ENCODE data around the gene DYNC1I1. TPM values are rescaled to one million over a fixed set of nuclear protein-coding genes. Genes with fewer than 3 reads are reported as not detected.

Gene DYNC1I1
- total RNA-seq, 1 donor from 2014 or later = 0.79 TPM

- H3K4me1 Mint-ChIP-seq = no peaks in the 10 kb centered on the region
- Histone ChIP-seq H3K9me3 (ENCODE audit: low read depth) (no peaks in the 10 kb centered on the region), H3K4me1 (no peaks in the 10 kb centered on the region), H3K27me3 (no peaks in the 10 kb centered on the region), H3K4me3 (no peak overlapping the region), H3K4me2 (no peak overlapping the region), H3F3A (ENCODE audit: low read depth) (no peaks in the 10 kb centered on the region), H3K36me3 (no peaks in the 10 kb centered on the region), H3K9ac (no peak overlapping the region), H2AFZ (replicated peaks) (no peak overlapping the region), H3K79me2 (ENCODE audit: low read depth) (no peaks in the 10 kb centered on the region), H3K27ac (no peak overlapping the region), H4K20me1 (ENCODE audit: low read depth) (no peaks in the 10 kb centered on the region)
- no peak overlapping the region for H3K27ac Mint-ChIP-seq
- no peaks in the 10 kb centered on the region for H3K36me3 Mint-ChIP-seq
- H3K27me3 Mint-ChIP-seq (ENCODE audit: insufficient read depth, low read depth) = no peaks in the 10 kb centered on the region
- TF ChIP-seq EZH2phosphoT487 (IDR thresholded peaks at IDR 0.05) = no peak
- TF ChIP-seq, protein P1, sequence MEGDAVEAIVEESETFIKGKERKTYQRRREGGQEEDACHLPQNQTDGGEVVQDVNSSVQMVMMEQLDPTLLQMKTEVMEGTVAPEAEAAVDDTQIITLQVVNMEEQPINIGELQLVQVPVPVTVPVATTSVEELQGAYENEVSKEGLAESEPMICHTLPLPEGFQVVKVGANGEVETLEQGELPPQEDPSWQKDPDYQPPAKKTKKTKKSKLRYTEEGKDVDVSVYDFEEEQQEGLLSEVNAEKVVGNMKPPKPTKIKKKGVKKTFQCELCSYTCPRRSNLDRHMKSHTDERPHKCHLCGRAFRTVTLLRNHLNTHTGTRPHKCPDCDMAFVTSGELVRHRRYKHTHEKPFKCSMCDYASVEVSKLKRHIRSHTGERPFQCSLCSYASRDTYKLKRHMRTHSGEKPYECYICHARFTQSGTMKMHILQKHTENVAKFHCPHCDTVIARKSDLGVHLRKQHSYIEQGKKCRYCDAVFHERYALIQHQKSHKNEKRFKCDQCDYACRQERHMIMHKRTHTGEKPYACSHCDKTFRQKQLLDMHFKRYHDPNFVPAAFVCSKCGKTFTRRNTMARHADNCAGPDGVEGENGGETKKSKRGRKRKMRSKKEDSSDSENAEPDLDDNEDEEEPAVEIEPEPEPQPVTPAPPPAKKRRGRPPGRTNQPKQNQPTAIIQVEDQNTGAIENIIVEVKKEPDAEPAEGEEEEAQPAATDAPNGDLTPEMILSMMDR (IDR thresholded peaks at IDR 0.05) = no peak
- no peak for TF ChIP-seq EZH2 (IDR thresholded peaks at IDR 0.05)
- no peak for DNase-seq (ENCODE audit: low spot score)
- H3K9me3 Mint-ChIP-seq = no peaks in the 10 kb centered on the region
- H3K4me3 Mint-ChIP-seq = no peak overlapping the region
Measured at GRCh38 chr7:95976369-95977060, 204.2 kb downstream of the DYNC1I1 start.

GRCh38 chr7:95977994-95978393 lies 205.6 kb downstream of the DYNC1I1 start:
- H4K20me1 ChIP-seq (ENCODE audit: low read depth) = no peaks in the 10 kb centered on the region
- H3K4me1 ChIP-seq = no peaks in the 10 kb centered on the region
- H3K9ac ChIP-seq = no peak overlapping the region
- no peaks in the 10 kb centered on the region for H3K36me3 ChIP-seq
- H3K4me1 Mint-ChIP-seq = no peaks in the 10 kb centered on the region
- no peak for TF ChIP-seq EZH2phosphoT487 (IDR thresholded peaks at IDR 0.05)
- TF ChIP-seq EZH2 (IDR thresholded peaks at IDR 0.05) = no peak
- TF ChIP-seq, protein P1 (IDR thresholded peaks at IDR 0.05) = no peak
- H3K27me3 ChIP-seq = no peaks in the 10 kb centered on the region
- H2AFZ ChIP-seq (replicated peaks) = no peak overlapping the region
- H3K4me2 ChIP-seq = no peak overlapping the region
- H3K9me3 Mint-ChIP-seq = no peaks in the 10 kb centered on the region
- H3K79me2 ChIP-seq (ENCODE audit: low read depth) = no peaks in the 10 kb centered on the region
- H3K27ac ChIP-seq = no peak overlapping the region
- no peak overlapping the region for H3K27ac Mint-ChIP-seq
- H3K4me3 Mint-ChIP-seq = no peak overlapping the region
- no peak overlapping the region for H3K4me3 ChIP-seq
- H3K9me3 ChIP-seq (ENCODE audit: low read depth) = no peaks in the 10 kb centered on the region
- no peak for DNase-seq (ENCODE audit: low spot score)
- no peaks in the 10 kb centered on the region for H3F3A ChIP-seq (ENCODE audit: low read depth)
- H3K36me3 Mint-ChIP-seq = no peaks in the 10 kb centered on the region
- no peaks in the 10 kb centered on the region for H3K27me3 Mint-ChIP-seq (ENCODE audit: insufficient read depth, low read depth)

DNA sequence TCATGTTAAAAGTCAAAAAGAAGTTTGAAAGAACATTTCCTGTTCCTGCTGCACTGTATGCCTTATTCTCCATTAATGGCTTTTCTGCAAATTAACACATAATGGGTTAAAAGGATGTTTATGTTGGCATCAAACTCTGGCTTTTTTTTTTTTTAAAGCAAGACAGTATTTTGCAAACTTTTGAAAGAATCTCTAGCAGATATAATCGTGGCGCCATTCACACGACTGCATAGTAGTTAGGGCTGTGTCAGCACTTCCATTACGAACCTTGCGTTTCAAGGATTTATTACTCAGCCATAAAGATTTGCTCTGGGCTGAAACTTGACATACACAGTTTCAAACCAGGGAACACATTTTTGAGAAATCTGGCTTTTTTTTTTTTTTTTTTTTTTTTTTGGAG lies 207.8 kb downstream of the DYNC1I1 start:
- no peak overlapping the region for H3K4me3 Mint-ChIP-seq
- Histone ChIP-seq H3K4me3 (no peak overlapping the region), H3K36me3 (no peaks in the 10 kb centered on the region), H3K27me3 (no peaks in the 10 kb centered on the region), H3K9me3 (ENCODE audit: low read depth) (no peaks in the 10 kb centered on the region), H3K79me2 (ENCODE audit: low read depth) (no peaks in the 10 kb centered on the region), H3K4me1 (no peaks in the 10 kb centered on the region), H2AFZ (replicated peaks) (no peak overlapping the region), H3K27ac (no peak overlapping the region), H3F3A (ENCODE audit: low read depth) (no peaks in the 10 kb centered on the region), H3K9ac (no peak overlapping the region), H4K20me1 (ENCODE audit: low read depth) (no peaks in the 10 kb centered on the region), H3K4me2 (no peak overlapping the region)
- TF ChIP-seq EZH2 (IDR thresholded peaks at IDR 0.05) (no peak), EZH2phosphoT487 (IDR thresholded peaks at IDR 0.05) (no peak)
- TF ChIP-seq, protein P1 (IDR thresholded peaks at IDR 0.05) = no peak
- no peaks in the 10 kb centered on the region for H3K9me3 Mint-ChIP-seq
- no peak for DNase-seq (ENCODE audit: low spot score)
- no peaks in the 10 kb centered on the region for H3K36me3 Mint-ChIP-seq
- H3K27me3 Mint-ChIP-seq (ENCODE audit: insufficient read depth, low read depth) = no peaks in the 10 kb centered on the region
- H3K27ac Mint-ChIP-seq = no peak overlapping the region
- no peaks in the 10 kb centered on the region for H3K4me1 Mint-ChIP-seq
